Prostate gland (tissue), 2 donors: ENCODE measurements around the gene STKLD1. TPM values are rescaled to one million over a fixed set of nuclear protein-coding genes. Genes with fewer than 3 reads are reported as not detected.

Source experiments
- DNase-seq: peaks from one replicate; pipeline ENCODE4 v3.0.0-alpha.2; 2019; ENCODE audit warnings: low spot score
- H3K27ac ChIP-seq, 2 donors: fragments of 200-600 bp; sonication (generic); 2 replicates each; pipeline ENCODE4 v1.5.1; 2017 to 2019
- H3K27me3 ChIP-seq: fragments of 200-600 bp; sonication (generic); replicated peaks from 2 replicates; pipeline ENCODE4 v1.5.1; 2019; ENCODE audit not compliant: insufficient read depth
- H3K36me3 ChIP-seq, 2 donors: fragments of 200-600 bp; sonication (generic); 1 replicate in 1 of 2; 2 replicates in 1 of 2; pipeline versions ENCODE4 v1.5.1 to v1.8.1; 2017 to 2019
- H3K4me1 ChIP-seq: fragments of 200-600 bp; sonication (generic); replicated peaks from 2 replicates; pipeline ENCODE4 v1.5.1; 2019
- H3K4me3 ChIP-seq, 2 donors: fragments of 200-600 bp; sonication (generic); 2 replicates each; pipeline ENCODE4 v1.5.1; 2017 to 2019
- H3K9me3 ChIP-seq: fragments of 200-600 bp; sonication (generic); 2 replicates; pipeline ENCODE4 v1.5.1; 2017
- POLR2A ChIP-seq: fragments of 450-650 bp; IDR thresholded peaks from one replicate; pipeline ENCODE4 v1.6.1; 2016; ENCODE audit warnings: antibody characterized with exemption, mild to moderate bottlenecking
- POLR2AphosphoS5 ChIP-seq: sonication (generic); formaldehyde crosslinking; IDR thresholded peaks from one replicate; pipeline ENCODE4 v1.6.1; 2017; ENCODE audit warnings: antibody characterized with exemption
- WGBS: methylation state at CpG from one replicate; pipeline ENCODE4 v1.1.5; 2018; 5-methylcytosine and 5-hydroxymethylcytosine counted together
- intact Hi-C: fragments of 100-400 bp; cut with DNase I; formaldehyde crosslinking; loops from one replicate; pipeline ENCODE4 v1.14.2; 2022
- total RNA-seq, 2 donors: library from RNA; depleted of rRNA; stranded (reverse); fragments of >200 nt; gene quantifications; one replicate each; pipeline ENCODE4 v1.1.0, GENCODE V29; 2016
- TF ChIP-seq, protein P1 (sequence below), 4 experiments: fragments of 200-600 bp in 2 of 4; fragments of 450-650 bp in 2 of 4; sonication (generic) in 2 of 4; IDR thresholded peaks; 1 replicate in 3 of 4; 2 replicates in 1 of 4; pipeline ENCODE4 v1.5.1; 2016 to 2019; ENCODE audit warnings: antibody characterized with exemption in 4 of 4, mild to moderate bottlenecking in 2 of 4, moderate library complexity in 2 of 4

Gene STKLD1
- total RNA-seq, 2 donors from 2014 or later = 0.87 to 1.0 TPM

GRCh38 chr9:133428617-133429101, 52.5 kb downstream of the STKLD1 start:
- Histone ChIP-seq H3K36me3 (no peaks in the 10 kb centered on the region), H3K27ac (no peak overlapping the region), H3K4me1 (no peaks in the 10 kb centered on the region), H3K9me3 (no peaks in the 10 kb centered on the region), H3K4me3 (peak overlapping the region; percentile 21 to 38), H3K27me3 (no peaks in the 10 kb centered on the region)
- WGBS = under 1% methylated on average over 29 of the region's 57 CpGs
- intact Hi-C loops = no loop called here
- DNase-seq = no peak
- no peak for TF ChIP-seq POLR2AphosphoS5
- TF ChIP-seq, protein P1, sequence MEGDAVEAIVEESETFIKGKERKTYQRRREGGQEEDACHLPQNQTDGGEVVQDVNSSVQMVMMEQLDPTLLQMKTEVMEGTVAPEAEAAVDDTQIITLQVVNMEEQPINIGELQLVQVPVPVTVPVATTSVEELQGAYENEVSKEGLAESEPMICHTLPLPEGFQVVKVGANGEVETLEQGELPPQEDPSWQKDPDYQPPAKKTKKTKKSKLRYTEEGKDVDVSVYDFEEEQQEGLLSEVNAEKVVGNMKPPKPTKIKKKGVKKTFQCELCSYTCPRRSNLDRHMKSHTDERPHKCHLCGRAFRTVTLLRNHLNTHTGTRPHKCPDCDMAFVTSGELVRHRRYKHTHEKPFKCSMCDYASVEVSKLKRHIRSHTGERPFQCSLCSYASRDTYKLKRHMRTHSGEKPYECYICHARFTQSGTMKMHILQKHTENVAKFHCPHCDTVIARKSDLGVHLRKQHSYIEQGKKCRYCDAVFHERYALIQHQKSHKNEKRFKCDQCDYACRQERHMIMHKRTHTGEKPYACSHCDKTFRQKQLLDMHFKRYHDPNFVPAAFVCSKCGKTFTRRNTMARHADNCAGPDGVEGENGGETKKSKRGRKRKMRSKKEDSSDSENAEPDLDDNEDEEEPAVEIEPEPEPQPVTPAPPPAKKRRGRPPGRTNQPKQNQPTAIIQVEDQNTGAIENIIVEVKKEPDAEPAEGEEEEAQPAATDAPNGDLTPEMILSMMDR (IDR thresholded peaks at IDR 0.05) = no peak
- TF ChIP-seq POLR2A = no peak

- intact Hi-C loops = no loop called here
- no peaks in the 10 kb centered on the region for H3K27me3 ChIP-seq
Measured at GRCh38 chr9:133429214-133429613, 53.0 kb downstream of the STKLD1 start.

GRCh38 chr9:133429641-133430161, 53.5 kb downstream of the STKLD1 start:
- TF ChIP-seq, protein P1 (IDR thresholded peaks at IDR 0.05) = peak in 2 of 4 experiments; percentile 8 to 44
- TF ChIP-seq POLR2A = no peak
- no peak for TF ChIP-seq POLR2AphosphoS5
- H3K4me1 ChIP-seq = no peaks in the 10 kb centered on the region
- H3K9me3 ChIP-seq = no peaks in the 10 kb centered on the region
- DNase-seq = peak; percentile 22
- intact Hi-C loops = no loop called here
- WGBS = 33% methylated on average over 27 of the region's 49 CpGs
- no peak overlapping the region for H3K27ac ChIP-seq
- H3K27me3 ChIP-seq = no peaks in the 10 kb centered on the region
- no peaks in the 10 kb centered on the region for H3K36me3 ChIP-seq
- no peak overlapping the region for H3K4me3 ChIP-seq

More at GRCh38 chr9:133429214-133429613, 53.0 kb downstream of the STKLD1 start:
- DNase-seq = no peak
- Histone ChIP-seq H3K4me1 (no peaks in the 10 kb centered on the region), H3K4me3 (no peak overlapping the region), H3K36me3 (no peaks in the 10 kb centered on the region), H3K27ac (no peak overlapping the region), H3K9me3 (no peaks in the 10 kb centered on the region)
- TF ChIP-seq POLR2AphosphoS5 = no peak
- TF ChIP-seq, protein P1 (IDR thresholded peaks at IDR 0.05) = no peak
- WGBS = 5% methylated on average over 18 of the region's 18 CpGs

DNA sequence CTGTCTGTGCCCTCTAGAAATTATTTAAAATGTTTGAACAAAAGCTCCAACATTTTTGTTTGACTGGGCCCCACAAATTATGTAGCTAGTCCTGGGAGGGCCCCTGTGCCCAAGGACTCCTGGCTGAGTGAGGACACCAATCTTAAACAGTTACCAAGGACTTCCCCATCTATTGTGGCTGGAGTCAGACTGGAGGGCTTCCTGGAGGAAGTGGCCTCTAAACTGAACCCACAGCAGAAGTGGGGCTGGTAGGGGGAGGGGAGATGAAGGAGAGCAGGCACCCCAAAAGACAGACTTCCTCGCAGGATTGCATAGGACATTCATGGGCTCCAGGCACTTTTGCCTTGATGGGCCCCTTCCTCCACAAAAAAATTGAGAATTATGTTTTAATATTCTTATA, 54.1 kb downstream of the STKLD1 start:
- 79% methylated on average over 1 of the region's 1 CpG for WGBS
- no peak for DNase-seq
- intact Hi-C loops = no loop called here
- no peak for TF ChIP-seq POLR2A
- TF ChIP-seq POLR2AphosphoS5 = no peak
- TF ChIP-seq, protein P1 (IDR thresholded peaks at IDR 0.05) = no peak
- Histone ChIP-seq H3K4me3 (no peak overlapping the region), H3K9me3 (no peaks in the 10 kb centered on the region), H3K27ac (no peak overlapping the region), H3K36me3 (no peaks in the 10 kb centered on the region), H3K27me3 (no peaks in the 10 kb centered on the region), H3K4me1 (no peaks in the 10 kb centered on the region)

GRCh38 chr9:133433351-133433843, 57.2 kb downstream of the STKLD1 start:
- Histone ChIP-seq H3K4me1 (no peaks in the 10 kb centered on the region), H3K9me3 (no peaks in the 10 kb centered on the region), H3K36me3 (no peaks in the 10 kb centered on the region), H3K27me3 (no peaks in the 10 kb centered on the region), H3K4me3 (no peak overlapping the region), H3K27ac (no peak overlapping the region)
- no peak for DNase-seq
- intact Hi-C loops = no loop called here
- TF ChIP-seq POLR2AphosphoS5 (no peak), POLR2A (no peak)
- TF ChIP-seq, protein P1 (IDR thresholded peaks at IDR 0.05) = no peak
- 84% methylated on average over 6 of the region's 11 CpGs for WGBS
